HG03558 (cell line): Measurements from ENCODE around the gene PROC.

Source experiments
- ATAC-seq: cut with Tn5 transposase; IDR thresholded peaks from one replicate; pipeline ENCODE4 v1.9.1; 2021; ENCODE audit warnings: moderate number of reproducible peaks; ENCODE audit not compliant: unreplicated experiment; ENCODE audit errors: extremely low read depth

PROC gene

GRCh38 chr2:127453392-127454171 lies 35.4 kb downstream of the PROC start:
- no peak for ATAC-seq

- no peak for ATAC-seq
These were observed 36.7 kb downstream of the PROC start for GRCh38 chr2:127454595-127455565.

- no peak for ATAC-seq
These were observed 37.6 kb downstream of the PROC start for GRCh38 chr2:127455566-127456493.

- ATAC-seq, result no peak
These were observed 38.7 kb downstream of the PROC start for GRCh38 chr2:127456960-127457359.

GRCh38 chr2:127462461-127462860 lies 44.2 kb downstream of the PROC start:
- no peak for ATAC-seq

- no peak for ATAC-seq
These were observed 45.1 kb downstream of the PROC start for GRCh38 chr2:127463155-127463991.

GRCh38 chr2:127464470-127465257 lies 46.4 kb downstream of the PROC start:
- no peak for ATAC-seq

GRCh38 chr2:127465258-127465657 lies 47.0 kb downstream of the PROC start:
- no peak for ATAC-seq

- no peak for ATAC-seq
These were observed 50.8 kb downstream of the PROC start for GRCh38 chr2:127469051-127469450.

GRCh38 chr2:127469974-127470373 lies 51.7 kb downstream of the PROC start:
- ATAC-seq, result no peak

GRCh38 chr2:127471286-127471988 lies 53.2 kb downstream of the PROC start:
- no peak for ATAC-seq

- ATAC-seq, result no peak
These were observed 54.0 kb downstream of the PROC start for GRCh38 chr2:127472268-127472667.

- no peak for ATAC-seq
These were observed 57.6 kb downstream of the PROC start for GRCh38 chr2:127475788-127476187.
